Right lobe of liver (tissue), 6 donors: ENCODE measurements around the gene HLA-DPA1. TPM values are rescaled to one million over a fixed set of nuclear protein-coding genes. Genes with fewer than 3 reads are reported as not detected.

Source experiments
- ATAC-seq, 4 donors: fragments of 200-7000 bp; cut with Tn5 transposase; one replicate each; pipeline ENCODE4 v1.9.1; 2020; ENCODE audit warnings: mild to moderate bottlenecking in 4 of 4, moderate library complexity in 4 of 4
- DNase-seq, 3 donors: peaks; one replicate each; pipeline ENCODE4 v3.0.0-alpha.2; 2020
- H3K27ac ChIP-seq, 3 donors: fragments of 200-600 bp; one replicate each; pipeline ENCODE4 v1.8.0; 2022
- H3K27me3 ChIP-seq, 2 donors: fragments of 200-600 bp; one replicate each; pipeline ENCODE4 v1.8.0; 2022
- H3K36me3 ChIP-seq, 4 donors: fragments of 200-600 bp; sonication (generic) in 1 of 4; one replicate each; pipeline versions ENCODE4 v1.5.1 to v1.8.0; 2017 to 2022; ENCODE audit warnings: control low read depth in 1 of 4
- H3K4me1 ChIP-seq, 4 donors: fragments of 200-600 bp; sonication (generic) in 1 of 4; one replicate each; pipeline versions ENCODE4 v1.5.1 to v1.8.0; 2017 to 2022; ENCODE audit warnings: control low read depth in 1 of 4
- H3K4me3 ChIP-seq, 3 donors: fragments of 200-600 bp; one replicate each; pipeline ENCODE4 v1.8.0; 2022
- H3K9me3 ChIP-seq, 4 donors: fragments of 200-600 bp; sonication (generic) in 1 of 4; one replicate each; pipeline versions ENCODE4 v1.5.1 to v1.8.0; 2017 to 2022; ENCODE audit warnings: control low read depth in 1 of 4
- CTCF ChIP-seq, 4 donors: fragments of 200-600 bp in 3 of 4; fragments of 450-650 bp in 1 of 4; IDR thresholded peaks; one replicate each; pipeline versions ENCODE4 v1.5.1 to v1.8.0; 2016 to 2022; ENCODE audit warnings: antibody characterized with exemption in 4 of 4, mild to moderate bottlenecking in 2 of 4
- POLR2A ChIP-seq: fragments of 450-650 bp; IDR thresholded peaks from one replicate; pipeline ENCODE4 v1.6.1; 2017; ENCODE audit warnings: antibody characterized with exemption, mild to moderate bottlenecking
- WGBS: methylation state at CpG from one replicate; pipeline ENCODE4 v1.1.6; 2018; ENCODE audit warnings: low coverage, low lambda C conversion rate; ENCODE audit not compliant: insufficient coverage; ENCODE audit errors: missing lambda C conversion rate; 5-methylcytosine and 5-hydroxymethylcytosine counted together
- intact Hi-C, 2 donors: fragments of 100-400 bp; cut with DNase I; formaldehyde crosslinking; loops; one replicate each; pipeline versions ENCODE4 v1.11.2 to v1.14.1; 2022
- total RNA-seq, 6 experiments: library from RNA; depleted of rRNA in 2 of 6; stranded (reverse); fragments of >200 nt in 2 of 6; fragmentation: NEBNext Ultra II Directional in 3 of 6; extraction: Animal tissue kit (Norgen Biotek cat#: 25700) in 3 of 6; gene quantifications; one replicate each; pipeline versions ENCODE4 v1.1.0 to v1.2.4, GENCODE V29; 2016 to 2023
- donor health status: DM: no; HTN: yes; CAD: no.
- donor health status: DM: no; HTN: no; CAD: no.
- donor health status: DM: no; HTN: no; CAD: no.
- donor health status: DM: no; HTN: yes; CAD: no.
- donor health status: DM: no; HTN: yes; CAD: no.

The HLA-DPA1 gene
- total RNA-seq, 6 experiments from 2014 or later = 10.0 to 74.8 (median 26.3) TPM

GRCh38 chr6:33113755-33114154 lies 40.3 kb upstream of the HLA-DPA1 start:
- Histone ChIP-seq H3K27ac (no peak overlapping the region), H3K36me3 (no peaks in the 10 kb centered on the region), H3K27me3 (no peaks in the 10 kb centered on the region), H3K4me1 (no peaks in the 10 kb centered on the region), H3K4me3 (no peak overlapping the region), H3K9me3 (no peaks in the 10 kb centered on the region)
- TF ChIP-seq POLR2A = no peak
- ATAC-seq (no peak), DNase-seq (no peak)
- 44% methylated on average over 5 of the region's 7 CpGs for WGBS
- intact Hi-C loops = no loop called here

GRCh38 chr6:33112148-33112547 lies 38.7 kb upstream of the HLA-DPA1 start:
- TF ChIP-seq POLR2A (no peak), CTCF (IDR thresholded peaks at IDR 0.05) (no peak)
- H3K36me3 ChIP-seq = no peaks in the 10 kb centered on the region
- H3K9me3 ChIP-seq = no peaks in the 10 kb centered on the region
- no peaks in the 10 kb centered on the region for H3K27me3 ChIP-seq
- DNase-seq = no peak
- intact Hi-C loops = no loop called here
- H3K27ac ChIP-seq = no peak overlapping the region
- peak; percentile 73 to 96 (median 88) for ATAC-seq
- no CpG with 5 or more reads among the region's 1 CpG for WGBS
- no peaks in the 10 kb centered on the region for H3K4me1 ChIP-seq
- no peak overlapping the region for H3K4me3 ChIP-seq

DNA sequence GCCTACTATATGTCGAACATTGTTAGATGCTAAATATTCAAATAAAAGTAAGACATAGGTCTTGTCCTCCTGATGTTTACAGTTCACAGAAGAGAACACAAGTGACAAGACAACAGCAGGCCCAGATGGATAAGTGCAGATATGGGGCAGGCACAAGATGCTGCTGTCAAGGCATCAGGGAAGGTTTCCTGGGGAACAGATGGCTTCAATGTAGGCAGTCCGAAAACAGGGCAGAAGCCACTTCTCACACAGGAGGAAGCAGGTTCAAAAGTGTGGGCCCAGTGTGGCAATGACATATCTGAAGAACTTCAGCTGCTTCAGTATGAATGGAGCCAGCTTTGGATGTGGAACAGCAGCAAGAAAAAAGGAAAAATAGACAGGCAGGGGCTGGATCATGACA lies 34.9 kb upstream of the HLA-DPA1 start:
- Histone ChIP-seq H3K27ac (no peak overlapping the region), H3K4me3 (no peak overlapping the region), H3K36me3 (no peaks in the 10 kb centered on the region), H3K27me3 (no peaks in the 10 kb centered on the region), H3K9me3 (no peaks in the 10 kb centered on the region), H3K4me1 (no peaks in the 10 kb centered on the region)
- intact Hi-C loops = no loop called here
- TF ChIP-seq POLR2A = no peak
- TF ChIP-seq CTCF (IDR thresholded peaks at IDR 0.05) = no peak
- ATAC-seq = no peak
- WGBS = 47% methylated on average over 1 of the region's 2 CpGs
- DNase-seq = no peak

GRCh38 chr6:33107641-33108040 lies 34.2 kb upstream of the HLA-DPA1 start:
- intact Hi-C loops = no loop called here
- WGBS = 83% methylated on average over 2 of the region's 2 CpGs
- H3K9me3 ChIP-seq = no peaks in the 10 kb centered on the region
- DNase-seq (no peak), ATAC-seq (no peak)
- no peaks in the 10 kb centered on the region for H3K27me3 ChIP-seq
- no peak for TF ChIP-seq POLR2A
- H3K4me3 ChIP-seq = no peak overlapping the region
- H3K4me1 ChIP-seq = no peaks in the 10 kb centered on the region
- H3K36me3 ChIP-seq = no peaks in the 10 kb centered on the region
- no peak overlapping the region for H3K27ac ChIP-seq

DNA sequence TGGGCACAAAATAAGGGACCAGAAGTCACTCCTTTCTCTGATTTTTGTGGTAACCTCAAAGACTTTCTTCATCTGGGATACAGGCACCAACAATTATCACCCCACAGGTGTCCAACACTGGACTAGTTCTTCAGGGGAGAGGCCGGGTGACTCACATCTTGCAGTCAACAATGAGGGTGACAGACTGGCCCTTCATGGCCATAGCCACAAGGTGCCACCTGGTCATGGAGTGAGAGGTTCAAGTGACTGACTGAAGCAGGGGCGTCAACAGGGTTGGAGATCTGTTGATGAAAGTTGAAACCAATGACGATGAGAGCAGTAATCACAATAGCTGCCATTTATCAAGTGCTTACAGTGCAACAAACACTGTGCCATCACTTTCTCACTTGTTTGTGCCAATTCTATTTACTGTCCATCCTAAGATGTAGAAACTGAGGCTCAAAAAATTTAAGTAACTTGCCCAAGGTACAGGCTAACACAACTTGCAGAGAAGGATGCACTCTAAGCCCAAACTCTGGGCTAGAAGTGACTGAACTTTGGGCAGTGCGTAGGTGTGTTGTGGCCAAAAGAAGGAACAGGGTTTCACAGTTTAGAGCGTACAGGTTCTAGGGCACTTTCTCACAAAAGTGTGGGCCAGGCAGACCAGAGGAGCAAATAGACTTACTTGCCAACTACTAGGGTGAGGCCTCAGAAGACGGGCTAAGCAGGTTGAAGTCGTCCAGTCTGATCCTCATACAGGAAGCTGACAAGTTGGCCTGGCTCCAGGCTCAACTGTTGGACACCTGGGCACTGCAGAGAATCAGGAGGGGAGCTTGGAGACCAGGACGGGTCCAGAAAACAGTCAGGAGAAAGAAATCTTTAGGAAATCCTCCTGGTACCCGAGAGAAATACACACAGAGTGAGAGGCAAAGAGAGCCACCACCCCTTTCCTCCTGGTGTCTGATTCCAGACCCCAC lies 32.7 kb upstream of the HLA-DPA1 start:
- no peak for ATAC-seq
- Histone ChIP-seq H3K4me1 (no peaks in the 10 kb centered on the region), H3K27ac (no peak overlapping the region), H3K4me3 (no peak overlapping the region), H3K9me3 (no peaks in the 10 kb centered on the region), H3K27me3 (no peaks in the 10 kb centered on the region), H3K36me3 (no peaks in the 10 kb centered on the region)
- intact Hi-C loops = no loop called here
- 73% methylated on average over 5 of the region's 9 CpGs for WGBS
- DNase-seq = no peak
- TF ChIP-seq CTCF (IDR thresholded peaks at IDR 0.05) (no peak), POLR2A (no peak)
